ENCODE results near the gene ELMOD3. TPM values are rescaled to one million over a fixed set of nuclear protein-coding genes. Genes with fewer than 3 reads are reported as not detected.
"Not testable (repeated sequence)": the region's sequence is repeated elsewhere in the genome, so short reads cannot be mapped to it uniquely, and the experiment has no call there.

The ELMOD3 gene
- total RNA-seq, 4 donors from 2014 or later: 17.4 to 21.5 (median 18.3) TPM

DNA sequence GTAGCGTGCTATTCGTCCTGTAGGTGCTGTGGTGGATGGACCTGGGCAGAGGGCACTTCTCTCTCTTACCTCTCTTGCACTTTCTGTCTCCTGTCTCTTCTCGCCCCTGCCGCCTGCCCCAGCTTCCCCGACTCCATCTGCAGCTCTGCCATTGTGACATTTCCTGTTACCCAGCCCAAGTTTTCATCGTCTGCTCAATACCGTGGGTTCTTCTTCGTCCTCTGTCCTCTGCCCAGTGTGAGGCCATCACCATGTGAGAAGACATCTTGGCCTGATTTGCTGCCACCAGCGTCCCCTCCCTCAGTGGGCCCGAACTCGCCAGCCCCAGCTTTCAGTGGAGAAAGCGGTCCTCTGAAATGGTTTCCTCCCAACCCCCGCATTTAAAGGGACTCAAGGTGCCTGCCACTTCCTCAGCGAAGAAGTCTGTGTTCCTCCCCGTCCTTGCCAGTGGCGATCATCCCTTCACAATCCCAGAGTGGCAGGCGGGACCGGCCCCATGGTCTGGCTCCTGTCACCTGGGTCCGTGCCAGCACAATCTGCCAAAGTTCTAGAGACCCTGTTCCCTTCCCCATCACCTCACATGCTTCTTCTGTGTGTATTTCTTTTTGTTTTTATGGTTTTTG lies 44.8 kb upstream of the ELMOD3 start:
- H3K4me1 ChIP-seq: peaks cover 12 to 17% (median 15%) of the 10 kb centered on the region in 4 donors
- no peaks in the 10 kb centered on the region for H3K9me3 ChIP-seq
- H3K27me3 ChIP-seq: no peaks in the 10 kb centered on the region
- WGBS: 73% methylated on average over 19 of the region's 19 CpGs
- H3K36me3 ChIP-seq: peaks cover 17 to 58% (median 49%) of the 10 kb centered on the region in 4 donors
- no peak overlapping the region for H3K4me3 ChIP-seq
- no peak for DNase-seq (ENCODE audit: extremely low spot score)
- intact Hi-C loops (cut with DNase I): no loop called here
- H3K27ac ChIP-seq (replicated peaks in 1 of 4): peak overlapping the region in 3 of 4 donors; percentile 30 to 56 (median 51)
- TF ChIP-seq POLR2A (IDR thresholded peaks at IDR 0.05; ENCODE audit: low read depth): no peak
- no peak for TF ChIP-seq CTCF (IDR thresholded peaks at IDR 0.05)
- TF ChIP-seq POLR2AphosphoS5 (IDR thresholded peaks at IDR 0.05): no peak
- no peak for TF ChIP-seq EP300 (IDR thresholded peaks at IDR 0.05)

- intact Hi-C loops (cut with DNase I): no loop called here
- peak overlapping the region in 2 of 4 donors; percentile 51 to 56 for H3K27ac ChIP-seq (replicated peaks in 1 of 4)
- H3K4me1 ChIP-seq: peaks cover 12 to 17% (median 15%) of the 10 kb centered on the region in 4 donors
- WGBS: 75% methylated on average over 3 of the region's 3 CpGs
- H3K36me3 ChIP-seq: peaks cover 15 to 58% (median 49%) of the 10 kb centered on the region in 4 donors
- H3K9me3 ChIP-seq: no peaks in the 10 kb centered on the region
- H3K4me3 ChIP-seq: no peak overlapping the region
- DNase-seq (ENCODE audit: extremely low spot score): no peak
- H3K27me3 ChIP-seq: no peaks in the 10 kb centered on the region
- no peak for TF ChIP-seq POLR2A (IDR thresholded peaks at IDR 0.05; ENCODE audit: low read depth)
- TF ChIP-seq CTCF (IDR thresholded peaks at IDR 0.05): no peak
- no peak for TF ChIP-seq POLR2AphosphoS5 (IDR thresholded peaks at IDR 0.05)
- TF ChIP-seq EP300 (IDR thresholded peaks at IDR 0.05): no peak
These were observed 44.2 kb upstream of the ELMOD3 start for GRCh38 chr2:85310330-85310729.

DNA sequence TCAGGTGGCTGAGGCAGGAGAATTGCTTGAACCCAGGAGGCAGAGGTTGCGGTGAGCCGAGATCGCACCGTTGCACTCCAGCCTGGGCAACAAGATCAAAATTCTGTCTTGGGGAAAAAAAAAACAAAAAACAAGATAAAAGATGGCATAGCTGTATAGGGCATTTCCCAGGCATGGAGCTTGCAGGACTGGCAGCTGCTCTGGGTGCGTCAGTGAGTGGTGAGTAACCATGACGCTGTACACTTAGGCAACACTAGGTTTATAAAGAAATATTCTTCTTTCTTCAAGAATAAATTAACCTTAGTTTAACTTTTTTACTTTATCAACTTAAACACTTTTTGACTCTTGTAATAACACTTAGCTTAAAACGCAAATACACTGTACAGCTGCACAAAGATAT lies 42.2 kb upstream of the ELMOD3 start:
- Histone ChIP-seq H3K36me3 (peaks cover 4 to 58% (median 47%) of the 10 kb centered on the region in 4 donors), H3K9me3 (no peaks in the 10 kb centered on the region), H3K27ac (replicated peaks in 1 of 4) (no peak overlapping the region), H3K27me3 (no peaks in the 10 kb centered on the region), H3K4me1 (peaks cover 11 to 17% (median 15%) of the 10 kb centered on the region in 4 donors), H3K4me3 (no peak overlapping the region)
- 85% methylated on average over 7 of the region's 7 CpGs for WGBS
- intact Hi-C loops (cut with DNase I): no loop called here
- no peak for DNase-seq (ENCODE audit: extremely low spot score)
- TF ChIP-seq POLR2AphosphoS5 (IDR thresholded peaks at IDR 0.05) (no peak), CTCF (IDR thresholded peaks at IDR 0.05) (no peak), EP300 (IDR thresholded peaks at IDR 0.05) (no peak), POLR2A (IDR thresholded peaks at IDR 0.05; ENCODE audit: low read depth) (no peak)

- no peaks in the 10 kb centered on the region for H3K27me3 ChIP-seq
- TF ChIP-seq EP300 (IDR thresholded peaks at IDR 0.05) (no peak), CTCF (IDR thresholded peaks at IDR 0.05) (no peak), POLR2AphosphoS5 (IDR thresholded peaks at IDR 0.05) (no peak), POLR2A (IDR thresholded peaks at IDR 0.05; ENCODE audit: low read depth) (no peak)
- peaks cover 2 to 65% (median 51%) of the 10 kb centered on the region in 4 donors for H3K36me3 ChIP-seq
- intact Hi-C loops (cut with DNase I): no loop called here
- no peak for DNase-seq (ENCODE audit: extremely low spot score)
- peaks cover 0 to 16% (median 2%) of the 10 kb centered on the region in 4 donors for H3K4me1 ChIP-seq
- H3K4me3 ChIP-seq: no peak overlapping the region
- 79% methylated on average over 8 of the region's 10 CpGs for WGBS
- H3K27ac ChIP-seq (replicated peaks in 1 of 4): no peak overlapping the region
- no peaks in the 10 kb centered on the region for H3K9me3 ChIP-seq
These were observed 39.7 kb upstream of the ELMOD3 start for GRCh38 chr2:85314884-85315242.

DNA sequence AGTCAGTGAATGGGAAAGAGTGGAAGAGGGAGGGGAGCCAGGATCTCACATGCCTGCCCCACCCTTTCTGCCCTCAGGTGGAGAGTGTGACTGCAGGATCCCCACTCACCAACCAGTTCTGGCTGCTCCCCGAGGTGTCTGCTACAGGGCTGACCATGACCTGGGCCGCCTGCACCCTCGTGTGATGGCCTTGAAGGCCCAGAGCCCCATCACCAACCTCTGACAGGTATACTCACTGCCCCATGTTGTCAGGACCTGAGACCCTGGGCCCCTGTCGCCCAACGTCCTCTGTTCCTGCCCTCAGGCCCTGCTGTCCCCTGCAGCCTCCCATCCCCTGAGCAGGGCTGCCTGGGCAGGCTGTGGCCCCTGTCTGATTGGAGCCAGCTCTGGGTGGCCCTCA lies 38.6 kb upstream of the ELMOD3 start:
- H3K36me3 ChIP-seq: peaks cover 6 to 68% (median 58%) of the 10 kb centered on the region in 4 donors
- peaks cover 0 to 23% (median 8%) of the 10 kb centered on the region in 4 donors for H3K4me1 ChIP-seq
- WGBS: no CpG with 5 or more reads among the region's 5 CpGs
- DNase-seq (ENCODE audit: extremely low spot score); H3K27me3 ChIP-seq; H3K9me3 ChIP-seq; intact Hi-C loops (cut with DNase I); H3K27ac ChIP-seq (replicated peaks in 1 of 4); H3K4me3 ChIP-seq: not testable (repeated sequence)
